DOHH2 (cell line): ENCODE data around the gene RCN2.

ENCODE experiments used
- H3F3A ChIP-seq: fragments of 200-600 bp; sonication (generic), shearing (Covaris generic); 2 replicates; pipeline ENCODE4 v1.6.0; 2016; ENCODE audit warnings: antibody characterized with exemption, mild to moderate bottlenecking; ENCODE audit not compliant: control insufficient read depth, insufficient read depth
- H3K27ac ChIP-seq: fragments of 200-600 bp; sonication (generic); 2 replicates; pipeline ENCODE4 v1.5.1; 2014; ENCODE audit warnings: low read depth, mild to moderate bottlenecking, low read length, moderate library complexity
- H3K27me3 ChIP-seq: fragments of 200-600 bp; sonication (generic); 2 replicates; pipeline ENCODE4 v1.6.1; 2014; ENCODE audit warnings: mild to moderate bottlenecking, low read length, mixed read lengths; ENCODE audit not compliant: control insufficient read depth
- H3K36me3 ChIP-seq: fragments of 200-600 bp; sonication (generic); 2 replicates; pipeline ENCODE4 v1.6.1; 2014; ENCODE audit warnings: mild to moderate bottlenecking, low read length, moderate library complexity, mixed read lengths; ENCODE audit not compliant: control insufficient read depth
- H3K4me1 ChIP-seq: fragments of 200-600 bp; sonication (generic); 2 replicates; pipeline ENCODE4 v1.6.1; 2014; ENCODE audit warnings: mild to moderate bottlenecking, low read length, mixed read lengths; ENCODE audit not compliant: control insufficient read depth
- H3K4me2 ChIP-seq: fragments of 200-600 bp; sonication (generic); 2 replicates; pipeline ENCODE4 v1.6.0; 2014; ENCODE audit warnings: mild to moderate bottlenecking, low read length, moderate library complexity
- H3K4me3 ChIP-seq: fragments of 200-600 bp; sonication (generic); 2 replicates; pipeline ENCODE4 v1.5.1; 2014; ENCODE audit warnings: mild to moderate bottlenecking, low read length, mixed read lengths
- H3K79me2 ChIP-seq: fragments of 200-600 bp; sonication (generic); 2 replicates; pipeline ENCODE4 v1.6.1; 2014; ENCODE audit warnings: mild to moderate bottlenecking, low read length, mixed read lengths; ENCODE audit not compliant: control insufficient read depth
- H3K9me2 ChIP-seq: fragments of 200-600 bp; sonication (generic); replicated peaks from 2 replicates; pipeline ENCODE4 v1.6.1; 2014; ENCODE audit warnings: mild to moderate bottlenecking, low read length, mixed read lengths; ENCODE audit not compliant: control insufficient read depth
- H3K9me3 ChIP-seq: fragments of 200-600 bp; sonication (generic); 2 replicates; pipeline ENCODE4 v1.6.1; 2014; ENCODE audit warnings: antibody characterized with exemption, low read length, mixed read lengths; ENCODE audit not compliant: control insufficient read depth, insufficient read depth
- H4K20me1 ChIP-seq: fragments of 200-600 bp; sonication (generic); 2 replicates; pipeline ENCODE4 v1.6.0; 2014; ENCODE audit warnings: low read depth, mild to moderate bottlenecking, antibody characterized with exemption, low read length, moderate library complexity; ENCODE audit not compliant: control insufficient read depth, insufficient read depth
- CTCF ChIP-seq: fragments of 200-600 bp; sonication (generic); IDR thresholded peaks from one replicate; pipeline ENCODE4 v1.5.1; 2014; ENCODE audit warnings: antibody characterized with exemption, mild to moderate bottlenecking, low read depth, low read length; ENCODE audit not compliant: poor library complexity, severe bottlenecking
- EZH2phosphoT487 ChIP-seq: fragments of 200-600 bp; sonication (generic); IDR thresholded peaks from 2 replicates; pipeline ENCODE4 v1.6.1; 2017; ENCODE audit warnings: borderline replicate concordance, mild to moderate bottlenecking, antibody characterized with exemption, low read length, moderate library complexity, mixed read lengths

RCN2 gene

GRCh38 chr15:76991741-76992645 lies 60.4 kb downstream of the RCN2 start:
- H3K9me2 ChIP-seq: no peaks in the 10 kb centered on the region
- no peak overlapping the region for H3K4me3 ChIP-seq
- peaks cover 6% of the 10 kb centered on the region for H3K79me2 ChIP-seq
- H3K36me3 ChIP-seq: no peaks in the 10 kb centered on the region
- H3K4me2 ChIP-seq: no peak overlapping the region
- H3F3A ChIP-seq: no peaks in the 10 kb centered on the region
- H4K20me1 ChIP-seq: no peaks in the 10 kb centered on the region
- H3K27ac ChIP-seq: no peak overlapping the region
- H3K4me1 ChIP-seq: peaks cover 41% of the 10 kb centered on the region
- no peak for TF ChIP-seq EZH2phosphoT487
- no peak for TF ChIP-seq CTCF
- no peaks in the 10 kb centered on the region for H3K27me3 ChIP-seq
- H3K9me3 ChIP-seq: no peaks in the 10 kb centered on the region

GRCh38 chr15:76993114-76993725 lies 61.7 kb downstream of the RCN2 start:
- H3K4me1 ChIP-seq: peaks cover 35% of the 10 kb centered on the region
- H3K79me2 ChIP-seq: peaks cover 6% of the 10 kb centered on the region
- H3F3A ChIP-seq: no peaks in the 10 kb centered on the region
- H3K4me2 ChIP-seq: no peak overlapping the region
- H3K36me3 ChIP-seq: no peaks in the 10 kb centered on the region
- H3K9me2 ChIP-seq: no peaks in the 10 kb centered on the region
- H3K27ac ChIP-seq: no peak overlapping the region
- H3K9me3 ChIP-seq: no peaks in the 10 kb centered on the region
- no peak overlapping the region for H3K4me3 ChIP-seq
- no peaks in the 10 kb centered on the region for H3K27me3 ChIP-seq
- TF ChIP-seq CTCF: no peak
- no peak for TF ChIP-seq EZH2phosphoT487
- H4K20me1 ChIP-seq: no peaks in the 10 kb centered on the region

- Histone ChIP-seq H3K27me3 (no peaks in the 10 kb centered on the region), H3K27ac (no peak overlapping the region), H3K9me3 (no peaks in the 10 kb centered on the region), H3K9me2 (no peaks in the 10 kb centered on the region), H3F3A (no peaks in the 10 kb centered on the region), H4K20me1 (no peaks in the 10 kb centered on the region), H3K4me3 (no peak overlapping the region), H3K79me2 (peaks cover 6% of the 10 kb centered on the region), H3K4me2 (no peak overlapping the region), H3K4me1 (peaks cover 27% of the 10 kb centered on the region), H3K36me3 (no peaks in the 10 kb centered on the region)
- TF ChIP-seq CTCF: no peak
Measured at GRCh38 chr15:76994001-76994400, 62.5 kb downstream of the RCN2 start.
